HCT116 (cell line): ENCODE measurements around the gene PAAF1. TPM values are rescaled to one million over a fixed set of nuclear protein-coding genes. Genes with fewer than 3 reads are reported as not detected.
"Not testable (repeated sequence)": the region's sequence is repeated elsewhere in the genome, so short reads cannot be mapped to it uniquely, and the experiment has no call there.

Experiments used
- ATAC-seq: fragments of 200-7000 bp; cut with Tn5 transposase; 2 replicates; pipeline ENCODE4 v1.9.1; 2020; ENCODE audit warnings: mild to moderate bottlenecking, moderate library complexity
- BruUV-seq: library from RNA; stranded (reverse); fragments of 400-500 nt; replicated peaks from 2 replicates; lab custom pipeline; 2021; lab: Mats Ljungman, UMichigan
- CTCF ChIA-PET: fragments of 300-600 bp; sonication (Branson Sonifier 250); formaldehyde crosslinking; loops from one replicate; lab custom pipeline; 2021; ENCODE audit warnings: antibody characterized with exemption; lab: Charles Lee
- POLR2A ChIA-PET: fragments of 300-600, 350-600 bp; sonication (Branson Sonifier 250); formaldehyde crosslinking; loops from one replicate; lab custom pipeline; 2021; ENCODE audit warnings: antibody characterized with exemption; lab: Charles Lee
- RAD21 ChIA-PET, 2 experiments: fragments of 300-600 bp; sonication (Branson Sonifier 250); formaldehyde crosslinking; loops; one replicate each; lab custom pipeline; 2023; ENCODE audit warnings: low total read pairs in 2 of 2; ENCODE audit not compliant: uncharacterized antibody in 2 of 2, unreplicated experiment in 2 of 2, low non-redundant PET in 1 of 2; lab: Charles Lee
- DNase-seq: peaks from one replicate; pipeline ENCODE4 v3.0.0-alpha.2; 2010; ENCODE audit warnings: low read depth, low spot score
- H2AFZ ChIP-seq: fragments of 200-600 bp; shearing (Covaris generic), sonication (generic); 2 replicates; pipeline ENCODE4 v1.6.1; 2017; ENCODE audit warnings: low read depth, mixed run types, mixed read lengths, antibody characterized with exemption, low read length; ENCODE audit not compliant: poor library complexity, severe bottlenecking
- H3K27ac ChIP-seq: 2 replicates; pipeline ENCODE4 v1.5.1; 2012; ENCODE audit warnings: low read depth, low read length
- H3K27me3 ChIP-seq: fragments of 200-600 bp; sonication (generic); 2 replicates; pipeline ENCODE4 v1.6.1; 2016; ENCODE audit warnings: mixed run types, low read length, mixed read lengths; ENCODE audit not compliant: insufficient read depth
- H3K36me3 ChIP-seq, 2 experiments: fragments of 200-500 bp in 1 of 2; fragments of 200-600 bp in 1 of 2; sonication (Bioruptor generic) in 1 of 2; sonication (generic) in 1 of 2; 2 replicates each; pipeline versions ENCODE4 v1.5.1 to v1.6.1; 2014 to 2016; ENCODE audit warnings: low read length in 2 of 2, inconsistent platforms in 1 of 2, mixed read lengths in 1 of 2, mixed run types in 1 of 2; ENCODE audit not compliant: insufficient read depth in 2 of 2, control insufficient read depth in 1 of 2
- H3K4me1 ChIP-seq, 2 experiments: fragments of 200-600 bp in 1 of 2; sonication (generic) in 1 of 2; 2 replicates each; pipeline versions ENCODE4 v1.5.1 to v1.6.1; 2012 to 2017; ENCODE audit warnings: low read length in 2 of 2, inconsistent platforms in 1 of 2, mild to moderate bottlenecking in 1 of 2, mixed read lengths in 1 of 2, mixed run types in 1 of 2, moderate library complexity in 1 of 2; ENCODE audit not compliant: insufficient read depth in 2 of 2, control insufficient read depth in 1 of 2
- H3K4me2 ChIP-seq: fragments of 200-600 bp; sonication (generic); 2 replicates; pipeline ENCODE4 v1.6.1; 2017; ENCODE audit warnings: mixed run types, low read length, mixed read lengths
- H3K4me3 ChIP-seq, 2 experiments: fragments of 200-600 bp in 1 of 2; sonication (generic) in 1 of 2; replicated peaks in 1 of 2; 2 replicates each; pipeline ENCODE4 v1.5.1; 2011 to 2016; ENCODE audit warnings: low read length in 2 of 2, control low read depth in 1 of 2, low read depth in 1 of 2, mild to moderate bottlenecking in 1 of 2, mixed read lengths in 1 of 2, mixed run types in 1 of 2
- H3K79me2 ChIP-seq: fragments of 200-600 bp; sonication (generic); 2 replicates; pipeline ENCODE4 v1.6.1; 2017; ENCODE audit warnings: mild to moderate bottlenecking, mixed run types, low read length, moderate library complexity, mixed read lengths; ENCODE audit not compliant: insufficient read depth
- H3K9ac ChIP-seq: fragments of 200-600 bp; sonication (generic); 2 replicates; pipeline ENCODE4 v1.6.1; 2016; ENCODE audit warnings: low read length, mixed read lengths
- H3K9me2 ChIP-seq: fragments of 200-600 bp; sonication (generic), shearing (Covaris generic); 2 replicates; pipeline ENCODE4 v1.6.1; 2017; ENCODE audit warnings: mixed run types, mild to moderate bottlenecking, moderate library complexity; ENCODE audit not compliant: insufficient read depth
- H3K9me3 ChIP-seq, 2 experiments: fragments of 200-500 bp in 1 of 2; fragments of 200-600 bp in 1 of 2; sonication (Bioruptor generic) in 1 of 2; sonication (generic) in 1 of 2; 2 replicates each; pipeline ENCODE4 v1.6.1; 2014 to 2017; ENCODE audit warnings: low read length in 2 of 2, mixed read lengths in 2 of 2, inconsistent platforms in 1 of 2, low read depth in 1 of 2, mild to moderate bottlenecking in 1 of 2, mixed run types in 1 of 2, moderate library complexity in 1 of 2; ENCODE audit not compliant: control insufficient read depth in 1 of 2, insufficient read depth in 1 of 2
- H4K20me1 ChIP-seq: fragments of 200-600 bp; sonication (generic), shearing (Covaris generic); 2 replicates; pipeline ENCODE4 v1.6.1; 2017; ENCODE audit warnings: mixed run types, mild to moderate bottlenecking, moderate library complexity; ENCODE audit not compliant: insufficient read depth
- CTCF ChIP-seq, 3 experiments: fragments of 200-600 bp in 1 of 3; sonication (generic) in 1 of 3; IDR thresholded peaks in 2 of 3; conservative IDR thresholded peaks in 1 of 3; 2 replicates each; pipeline ENCODE4 v1.5.1; 2012 to 2017; ENCODE audit warnings: low read depth in 2 of 3, low read length in 2 of 3, antibody characterized with exemption in 1 of 3, borderline replicate concordance in 1 of 3, control low read depth in 1 of 3, mild to moderate bottlenecking in 1 of 3, mixed read lengths in 1 of 3, mixed run types in 1 of 3, moderate library complexity in 1 of 3; ENCODE audit not compliant: insufficient read depth in 1 of 3
- EGR1 ChIP-seq: IDR thresholded peaks from 2 replicates; pipeline ENCODE4 v1.6.1; 2012; ENCODE audit warnings: low read depth
- ELF1 ChIP-seq: IDR thresholded peaks from 2 replicates; pipeline ENCODE4 v1.6.1; 2012; ENCODE audit warnings: low read depth, borderline replicate concordance
- EZH2phosphoT487 ChIP-seq: fragments of 200-600 bp; IDR thresholded peaks from 2 replicates; pipeline ENCODE4 v1.6.1; 2018; ENCODE audit warnings: antibody characterized with exemption, borderline replicate concordance
- FOSL1 ChIP-seq: IDR thresholded peaks from 2 replicates; pipeline ENCODE4 v1.6.1; 2012; ENCODE audit warnings: low read depth
- POLR2A ChIP-seq: IDR thresholded peaks from 2 replicates; pipeline ENCODE4 v1.7.0; 2011; ENCODE audit warnings: borderline replicate concordance; ENCODE audit not compliant: insufficient read depth, insufficient read length; ENCODE audit errors: extremely low read depth
- SIN3A ChIP-seq: IDR thresholded peaks from 2 replicates; pipeline ENCODE4 v1.6.1; 2012; ENCODE audit warnings: low read depth
- SRF ChIP-seq: IDR thresholded peaks from 2 replicates; pipeline ENCODE4 v1.6.1; 2012; ENCODE audit warnings: low read depth
- YY1 ChIP-seq: IDR thresholded peaks from 2 replicates; pipeline ENCODE4 v1.6.1; 2011; ENCODE audit warnings: low read length, low read depth, moderate library complexity, mild to moderate bottlenecking; ENCODE audit not compliant: insufficient replicate concordance; ENCODE audit errors: extremely low read depth
- intact Hi-C: fragments of 100-400 bp; cut with micrococcal nuclease; formaldehyde crosslinking; loops from 2 replicates; pipeline ENCODE4 v1.10.0; 2022
- total RNA-seq: library from RNA; stranded (reverse); gene quantifications from one replicate; pipeline ENCODE4 v1.2.1, GENCODE V29; 2021; ENCODE audit not compliant: unreplicated experiment

PAAF1 gene
- total RNA-seq, 1 experiment from 2014 or later, result 15.5 TPM

- RAD21 ChIA-PET, result interaction anchor here in 1 of 2 experiments (0.7 kb wide), 1 partner anchor 172 kb away, joined by 3 read pairs; the partner anchor contains the start of gene RAB6A
- no peak overlapping the region for H3K4me2 ChIP-seq
- no peaks in the 10 kb centered on the region for H4K20me1 ChIP-seq
- DNase-seq (no peak), ATAC-seq (no peak)
- H3K36me3 ChIP-seq, result no peaks in the 10 kb centered on the region
- CTCF ChIA-PET, result interaction anchor here (2.6 kb wide), 1 partner anchor 307 kb away, joined by 49 read pairs; no protein-coding TSS in a partner anchor
- peaks cover 3% of the 10 kb centered on the region in 2 experiments; a peak in 3 of 4 replicates for H3K4me1 ChIP-seq
- H3K9ac ChIP-seq, result no peak overlapping the region
- no peaks in the 10 kb centered on the region for H3K9me2 ChIP-seq
- no peak overlapping the region for H2AFZ ChIP-seq
- no peaks in the 10 kb centered on the region for H3K9me3 ChIP-seq
- no peaks in the 10 kb centered on the region for H3K27me3 ChIP-seq
- no peaks in the 10 kb centered on the region for H3K79me2 ChIP-seq
- intact Hi-C loops, result loop anchor here (5.0 kb wide), 2 partner anchors 145 to 455 kb away; partner anchors contain the start of gene MRPL48
- no peak for TF ChIP-seq CTCF (IDR thresholded peaks at IDR 0.05 in 2 of 3, conservative IDR thresholded peaks at IDR 0.05 in 1 of 3; ENCODE audit: borderline replicate concordance in 1 of 3, insufficient read depth in 1 of 3, low read depth in 2 of 3, low read length in 2 of 3)
- TF ChIP-seq FOSL1, result no peak
- no peak for TF ChIP-seq SIN3A
- no peak for TF ChIP-seq YY1
- TF ChIP-seq SRF, result no peak
- no peak for TF ChIP-seq ELF1
- no peak for TF ChIP-seq EGR1
- TF ChIP-seq EZH2phosphoT487, result no peak
- no peak for TF ChIP-seq POLR2A
- POLR2A ChIA-PET, result no interaction called here
- no TSS peak for BruUV-seq
- H3K4me3 ChIP-seq, result no peak overlapping the region
- no peak overlapping the region for H3K27ac ChIP-seq
Measured at GRCh38 chr11:73932781-73933180, 56.0 kb downstream of the PAAF1 start.

GRCh38 chr11:73936047-73936446 is 59.2 kb downstream of the PAAF1 start:
- H3K4me3 ChIP-seq, H3K9me3 ChIP-seq, intact Hi-C loops, POLR2A ChIA-PET, H3K4me2 ChIP-seq, H4K20me1 ChIP-seq, H3K36me3 ChIP-seq, H3K4me1 ChIP-seq, H3K27ac ChIP-seq, BruUV-seq, H3K9me2 ChIP-seq, DNase-seq, H3K79me2 ChIP-seq, RAD21 ChIA-PET, H3K9ac ChIP-seq, H3K27me3 ChIP-seq, CTCF ChIA-PET, ATAC-seq, H2AFZ ChIP-seq: not testable (repeated sequence)
